Activated CD4-positive, alpha-beta memory T cell treated with anti-CD3 and anti-CD28 coated beads, Interleukin-2, amount 10 ng/mL, durations not matched to agents 7 days and 5 days (primary cell): ENCODE results near the gene TTC16. TPM values are rescaled to one million over a fixed set of nuclear protein-coding genes. Genes with fewer than 3 reads are reported as not detected.
A peak's percentile ranks its signal among the peaks of the same experiment; 100 is the strongest.

Experiments
- CTCF ChIA-PET: fragments of 350-600 bp; sonication (Branson Sonifier 250); formaldehyde crosslinking; loops from one replicate; lab custom pipeline; 2021; ENCODE audit warnings: antibody characterized with exemption, inconsistent platforms; lab: Charles Lee
- POLR2A ChIA-PET: fragments of 350-600 bp; sonication (Branson Sonifier 250); formaldehyde crosslinking; loops from one replicate; lab custom pipeline; 2021; ENCODE audit warnings: antibody characterized with exemption; lab: Charles Lee
- DNase-seq: peaks from one replicate; pipeline ENCODE4 v3.0.0-alpha.2; 2020
- H3K27ac Mint-ChIP-seq: one replicate; pipeline ENCODE4 v1.8.0; 2021; ENCODE audit warnings: mild to moderate bottlenecking, mixed read lengths
- H3K27me3 Mint-ChIP-seq: one replicate; pipeline ENCODE4 v1.8.0; 2021; ENCODE audit warnings: mixed read lengths
- H3K36me3 Mint-ChIP-seq: one replicate; pipeline ENCODE4 v1.8.0; 2021; ENCODE audit warnings: low read depth, mixed read lengths
- H3K4me1 Mint-ChIP-seq: one replicate; pipeline ENCODE4 v1.8.0; 2021; ENCODE audit warnings: mixed read lengths
- H3K4me3 Mint-ChIP-seq: one replicate; pipeline ENCODE4 v1.8.0; 2021; ENCODE audit warnings: mild to moderate bottlenecking, mixed read lengths
- H3K9me3 Mint-ChIP-seq: one replicate; pipeline ENCODE4 v1.8.0; 2021; ENCODE audit warnings: mixed read lengths
- total RNA-seq, 2 experiments: library from RNA; stranded (reverse); gene quantifications; one replicate each; pipeline ENCODE4 v1.2.3, GENCODE V29; 2021

Gene TTC16
- total RNA-seq, 2 experiments from 2014 or later = 5.0 to 5.2 TPM

GRCh38 chr9:127768698-127769097 lies 52.8 kb downstream of the TTC16 start:
- Mint-ChIP-seq H3K4me1 (peaks cover 84% of the 10 kb centered on the region), H3K27me3 (no peaks in the 10 kb centered on the region), H3K36me3 (peaks cover 89% of the 10 kb centered on the region), H3K27ac (peak overlapping the region; percentile 78), H3K9me3 (no peaks in the 10 kb centered on the region), H3K4me3 (peak overlapping the region; percentile 12)
- CTCF ChIA-PET = interaction anchor here (1.7 to 7.8 kb wide), 2 partner anchors 14 to 101 kb away, joined by 5 to 90 read pairs; partner anchors contain the start of gene CDK9
- POLR2A ChIA-PET = interaction anchor here (1.7 to 4.6 kb wide), 2 partner anchors 16 to 33 kb away, joined by 6 to 77 read pairs; partner anchors contain the start of genes CDK9 and TOR2A
- no peak for DNase-seq

GRCh38 chr9:127769101-127769500 lies 53.2 kb downstream of the TTC16 start:
- Mint-ChIP-seq H3K27ac (peak overlapping the region; percentile 78), H3K27me3 (no peaks in the 10 kb centered on the region), H3K4me3 (peak overlapping the region; percentile 12), H3K4me1 (peaks cover 85% of the 10 kb centered on the region), H3K9me3 (no peaks in the 10 kb centered on the region), H3K36me3 (peaks cover 89% of the 10 kb centered on the region)
- DNase-seq = no peak
- ChIA-PET POLR2A (interaction anchor here (1.0 to 4.6 kb wide), 5 partner anchors 9 to 135 kb away, joined by 3 to 77 read pairs (median 6); partner anchors contain the start of genes CDK9, SH2D3C and TOR2A), CTCF (interaction anchor here (7.8 kb wide), 1 partner anchor 13 kb away, joined by 90 read pairs; the partner anchor contains the start of gene CDK9)

- H3K36me3 Mint-ChIP-seq = peaks cover 84% of the 10 kb centered on the region
- POLR2A ChIA-PET = interaction anchor here (0.9 to 4.6 kb wide), 9 partner anchors 8 to 142 kb away, joined by 3 to 77 read pairs (median 5); partner anchors contain the start of genes CDK9, FPGS, SH2D3C and TOR2A
These were observed 54.2 kb downstream of the TTC16 start for GRCh38 chr9:127769929-127770582.

GRCh38 chr9:127770583-127770904 lies 54.7 kb downstream of the TTC16 start:
- H3K27me3 Mint-ChIP-seq = no peaks in the 10 kb centered on the region
- peak overlapping the region; percentile 86 for H3K4me3 Mint-ChIP-seq
- CTCF ChIA-PET = interaction anchor here (0.9 to 7.8 kb wide), 7 partner anchors 10 to 172 kb away, joined by 3 to 90 read pairs (median 6); partner anchors contain the start of genes CDK9, PTRH1, TOR2A and TTC16
- POLR2A ChIA-PET = interaction anchor here (0.6 to 4.6 kb wide), 13 partner anchors 9 to 142 kb away, joined by 3 to 77 read pairs (median 5); partner anchors contain the start of genes CDK9, FPGS and TOR2A
- H3K9me3 Mint-ChIP-seq = no peaks in the 10 kb centered on the region
- H3K4me1 Mint-ChIP-seq = peaks cover 84% of the 10 kb centered on the region
- no peak for DNase-seq
- peak overlapping the region; percentile 89 for H3K27ac Mint-ChIP-seq
- peaks cover 79% of the 10 kb centered on the region for H3K36me3 Mint-ChIP-seq

More at GRCh38 chr9:127769929-127770582, 54.2 kb downstream of the TTC16 start:
- CTCF ChIA-PET = interaction anchor here (1.4 to 7.8 kb wide), 4 partner anchors 13 to 151 kb away, joined by 6 to 90 read pairs (median 18); partner anchors contain the start of genes CDK9 and TOR2A
- H3K27ac Mint-ChIP-seq = peak overlapping the region; percentile 89
- no peaks in the 10 kb centered on the region for H3K9me3 Mint-ChIP-seq
- H3K4me1 Mint-ChIP-seq = peaks cover 88% of the 10 kb centered on the region
- H3K27me3 Mint-ChIP-seq = no peaks in the 10 kb centered on the region
- DNase-seq = no peak
- peak overlapping the region; percentile 86 for H3K4me3 Mint-ChIP-seq

- Mint-ChIP-seq H3K27ac (peak overlapping the region; percentile 89), H3K9me3 (no peaks in the 10 kb centered on the region), H3K4me1 (peaks cover 81% of the 10 kb centered on the region), H3K27me3 (no peaks in the 10 kb centered on the region), H3K4me3 (peak overlapping the region; percentile 86), H3K36me3 (peaks cover 74% of the 10 kb centered on the region)
- DNase-seq = peak; percentile 98
- POLR2A ChIA-PET = interaction anchor here (0.6 to 4.6 kb wide), 13 partner anchors 9 to 141 kb away, joined by 3 to 77 read pairs (median 5); partner anchors contain the start of genes CDK9 and TOR2A
- CTCF ChIA-PET = interaction anchor here (0.8 to 7.8 kb wide), 9 partner anchors 10 to 172 kb away, joined by 3 to 90 read pairs (median 6); partner anchors contain the start of genes CDK9, PTRH1, TOR2A and TTC16
These were observed 55.2 kb downstream of the TTC16 start for GRCh38 chr9:127770905-127771569.

GRCh38 chr9:127771570-127772189 lies 55.8 kb downstream of the TTC16 start:
- no peak for DNase-seq
- Mint-ChIP-seq H3K9me3 (no peaks in the 10 kb centered on the region), H3K4me3 (peak overlapping the region; percentile 86), H3K4me1 (peaks cover 81% of the 10 kb centered on the region), H3K27ac (peak overlapping the region; percentile 89), H3K36me3 (peaks cover 75% of the 10 kb centered on the region), H3K27me3 (no peaks in the 10 kb centered on the region)
- ChIA-PET CTCF (interaction anchor here (0.8 to 7.8 kb wide), 9 partner anchors 11 to 171 kb away, joined by 3 to 90 read pairs (median 6); partner anchors contain the start of genes CDK9, PTRH1, TOR2A and TTC16), POLR2A (interaction anchor here (0.9 to 4.6 kb wide), 11 partner anchors 8 to 134 kb away, joined by 3 to 77 read pairs (median 5); partner anchors contain the start of genes CDK9 and TOR2A)

GRCh38 chr9:127772603-127773002 lies 56.7 kb downstream of the TTC16 start:
- CTCF ChIA-PET = interaction anchor here (1.2 to 7.8 kb wide), 5 partner anchors 10 to 149 kb away, joined by 3 to 90 read pairs (median 11); partner anchors contain the start of genes CDK9 and TOR2A
- Mint-ChIP-seq H3K36me3 (peaks cover 75% of the 10 kb centered on the region), H3K4me1 (peaks cover 73% of the 10 kb centered on the region), H3K27me3 (no peaks in the 10 kb centered on the region), H3K27ac (peak overlapping the region; percentile 35), H3K9me3 (no peaks in the 10 kb centered on the region), H3K4me3 (no peak overlapping the region)
- POLR2A ChIA-PET = interaction anchor here (4.6 kb wide), 1 partner anchor 13 kb away, joined by 77 read pairs; the partner anchor contains the start of gene CDK9
- DNase-seq = no peak

- Mint-ChIP-seq H3K36me3 (peaks cover 74% of the 10 kb centered on the region), H3K27ac (no peak overlapping the region)
- POLR2A ChIA-PET = interaction anchor here (1.2 kb wide), 1 partner anchor 11 kb away, joined by 4 read pairs; no protein-coding TSS in a partner anchor
These were observed 57.4 kb downstream of the TTC16 start for GRCh38 chr9:127773272-127773671.

GRCh38 chr9:127773981-127774380 lies 58.1 kb downstream of the TTC16 start:
- Mint-ChIP-seq H3K9me3 (no peaks in the 10 kb centered on the region), H3K36me3 (peaks cover 70% of the 10 kb centered on the region), H3K4me3 (no peak overlapping the region), H3K4me1 (peaks cover 63% of the 10 kb centered on the region), H3K27me3 (no peaks in the 10 kb centered on the region), H3K27ac (no peak overlapping the region)
- ChIA-PET POLR2A (interaction anchor here (1.2 kb wide), 1 partner anchor 11 kb away, joined by 4 read pairs; no protein-coding TSS in a partner anchor), CTCF (interaction anchor here (1.2 kb wide), 1 partner anchor 11 kb away, joined by 3 read pairs; no protein-coding TSS in a partner anchor)
- DNase-seq = no peak

More at GRCh38 chr9:127773272-127773671, 57.4 kb downstream of the TTC16 start:
- Mint-ChIP-seq H3K27me3 (no peaks in the 10 kb centered on the region), H3K9me3 (no peaks in the 10 kb centered on the region), H3K4me3 (no peak overlapping the region), H3K4me1 (peaks cover 68% of the 10 kb centered on the region)
- DNase-seq = no peak
- CTCF ChIA-PET = interaction anchor here (1.2 to 3.4 kb wide), 3 partner anchors 11 to 96 kb away, joined by 3 to 25 read pairs (median 7); partner anchors contain the start of gene TOR2A

- POLR2A ChIA-PET = interaction anchor here (0.9 to 1.5 kb wide), 9 partner anchors 9 to 140 kb away, joined by 3 to 19 read pairs (median 3); partner anchors contain the start of genes CDK9, FPGS, PTRH1 and TOR2A
- H3K4me3 Mint-ChIP-seq = peak overlapping the region; percentile 100
- peaks cover 63% of the 10 kb centered on the region for H3K4me1 Mint-ChIP-seq
- H3K27ac Mint-ChIP-seq = peak overlapping the region; percentile 99
- CTCF ChIA-PET = interaction anchor here (0.9 to 2.5 kb wide), 5 partner anchors 9 to 42 kb away, joined by 3 to 15 read pairs (median 7); partner anchors contain the start of genes CDK9 and TOR2A
- peaks cover 50% of the 10 kb centered on the region for H3K36me3 Mint-ChIP-seq
- DNase-seq = peak; percentile 85
- H3K9me3 Mint-ChIP-seq = no peaks in the 10 kb centered on the region
- no peaks in the 10 kb centered on the region for H3K27me3 Mint-ChIP-seq
These were observed 60.5 kb downstream of the TTC16 start for GRCh38 chr9:127776195-127776923.

- peaks cover 44% of the 10 kb centered on the region for H3K36me3 Mint-ChIP-seq
- peak overlapping the region; percentile 99 for H3K27ac Mint-ChIP-seq
- H3K4me3 Mint-ChIP-seq = peak overlapping the region; percentile 100
- H3K27me3 Mint-ChIP-seq = no peaks in the 10 kb centered on the region
- CTCF ChIA-PET = interaction anchor here (0.9 to 2.5 kb wide), 5 partner anchors 8 to 42 kb away, joined by 3 to 15 read pairs (median 7); partner anchors contain the start of genes CDK9 and TOR2A
- peak; percentile 36 for DNase-seq
- no peaks in the 10 kb centered on the region for H3K9me3 Mint-ChIP-seq
- peaks cover 63% of the 10 kb centered on the region for H3K4me1 Mint-ChIP-seq
- POLR2A ChIA-PET = interaction anchor here (0.9 to 1.5 kb wide), 7 partner anchors 8 to 139 kb away, joined by 3 to 19 read pairs (median 3); partner anchors contain the start of genes CDK9, PTRH1 and TTC16
These were observed 61.0 kb downstream of the TTC16 start for GRCh38 chr9:127776924-127777289.
